GM18867 (cell line): ENCODE measurements around the gene OR10H2.
"Not testable (repeated sequence)": the region's sequence is repeated elsewhere in the genome, so short reads cannot be mapped to it uniquely, and the experiment has no call there.

Experiments used
- ATAC-seq: cut with Tn5 transposase; IDR thresholded peaks from one replicate; pipeline ENCODE4 v1.9.1; 2021; ENCODE audit warnings: mild to moderate bottlenecking, moderate library complexity; ENCODE audit not compliant: unreplicated experiment

Gene OR10H2, protein sequence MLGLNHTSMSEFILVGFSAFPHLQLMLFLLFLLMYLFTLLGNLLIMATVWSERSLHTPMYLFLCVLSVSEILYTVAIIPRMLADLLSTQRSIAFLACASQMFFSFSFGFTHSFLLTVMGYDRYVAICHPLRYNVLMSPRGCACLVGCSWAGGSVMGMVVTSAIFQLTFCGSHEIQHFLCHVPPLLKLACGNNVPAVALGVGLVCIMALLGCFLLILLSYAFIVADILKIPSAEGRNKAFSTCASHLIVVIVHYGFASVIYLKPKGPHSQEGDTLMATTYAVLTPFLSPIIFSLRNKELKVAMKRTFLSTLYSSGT

DNA sequence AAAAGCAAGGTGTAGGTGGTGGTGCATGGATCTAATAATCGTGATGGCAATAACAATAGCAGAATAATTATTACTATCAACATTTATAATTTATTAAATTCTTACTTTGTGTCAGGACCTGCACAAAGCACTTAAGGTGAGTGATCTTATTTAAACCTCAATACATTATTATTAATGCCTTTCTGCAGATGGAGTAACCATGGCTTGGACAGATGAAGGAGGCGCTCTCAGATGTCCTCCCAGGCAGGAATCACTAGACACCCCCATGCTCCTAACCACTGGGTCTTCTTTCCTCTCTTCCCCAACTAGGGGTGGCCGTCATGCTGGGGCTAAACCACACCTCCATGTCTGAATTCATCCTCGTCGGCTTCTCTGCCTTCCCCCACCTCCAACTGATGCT is at the start of gene OR10H2:
TSS of gene OR10H2 (plus strand) at position 301 of the 400 bp plus-strand sequence. CDS start at position 321, 20 bp downstream.
- no peak for ATAC-seq

DNA sequence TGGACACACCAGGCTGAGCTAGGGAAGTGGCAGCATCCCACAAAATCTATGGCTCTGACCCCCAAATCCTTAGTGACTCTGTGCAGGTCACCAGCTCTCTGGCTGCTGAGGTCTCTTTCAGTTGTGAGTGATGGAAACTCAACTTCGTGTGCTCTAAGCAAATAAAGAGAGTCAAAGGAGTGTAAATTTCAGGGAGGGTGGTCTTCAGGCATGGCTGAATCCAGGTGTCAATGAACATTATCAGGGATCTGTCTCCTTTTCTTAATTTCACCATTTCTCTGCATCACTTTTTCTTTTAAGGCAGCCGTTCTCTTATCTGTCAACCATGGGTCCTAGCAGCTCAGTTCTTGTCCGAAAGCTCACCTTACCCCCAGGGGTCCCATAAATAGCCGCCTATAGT is 48.7 kb upstream of the OR10H2 start:
- ATAC-seq = no peak

DNA sequence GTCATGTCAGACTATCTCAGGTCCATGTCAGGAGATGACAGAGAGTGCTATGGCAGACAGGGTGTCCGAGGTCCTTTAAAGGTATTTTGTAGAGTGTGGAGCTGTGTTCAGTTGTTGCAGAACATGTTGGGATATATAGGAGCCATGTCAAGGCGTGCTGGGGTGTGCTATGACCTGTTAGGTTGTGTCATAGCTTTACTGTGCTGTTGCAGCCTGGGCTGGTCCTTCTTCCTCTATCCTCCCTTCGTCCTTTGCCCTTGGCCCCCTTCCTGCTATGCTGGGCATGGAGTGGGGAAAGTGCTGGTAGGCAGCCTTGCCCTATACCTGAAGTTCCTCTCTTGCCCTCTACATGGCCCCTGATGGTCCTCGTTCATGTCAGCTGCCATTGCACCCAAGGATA is 48.0 kb upstream of the OR10H2 start:
- ATAC-seq = not testable (repeated sequence)

DNA sequence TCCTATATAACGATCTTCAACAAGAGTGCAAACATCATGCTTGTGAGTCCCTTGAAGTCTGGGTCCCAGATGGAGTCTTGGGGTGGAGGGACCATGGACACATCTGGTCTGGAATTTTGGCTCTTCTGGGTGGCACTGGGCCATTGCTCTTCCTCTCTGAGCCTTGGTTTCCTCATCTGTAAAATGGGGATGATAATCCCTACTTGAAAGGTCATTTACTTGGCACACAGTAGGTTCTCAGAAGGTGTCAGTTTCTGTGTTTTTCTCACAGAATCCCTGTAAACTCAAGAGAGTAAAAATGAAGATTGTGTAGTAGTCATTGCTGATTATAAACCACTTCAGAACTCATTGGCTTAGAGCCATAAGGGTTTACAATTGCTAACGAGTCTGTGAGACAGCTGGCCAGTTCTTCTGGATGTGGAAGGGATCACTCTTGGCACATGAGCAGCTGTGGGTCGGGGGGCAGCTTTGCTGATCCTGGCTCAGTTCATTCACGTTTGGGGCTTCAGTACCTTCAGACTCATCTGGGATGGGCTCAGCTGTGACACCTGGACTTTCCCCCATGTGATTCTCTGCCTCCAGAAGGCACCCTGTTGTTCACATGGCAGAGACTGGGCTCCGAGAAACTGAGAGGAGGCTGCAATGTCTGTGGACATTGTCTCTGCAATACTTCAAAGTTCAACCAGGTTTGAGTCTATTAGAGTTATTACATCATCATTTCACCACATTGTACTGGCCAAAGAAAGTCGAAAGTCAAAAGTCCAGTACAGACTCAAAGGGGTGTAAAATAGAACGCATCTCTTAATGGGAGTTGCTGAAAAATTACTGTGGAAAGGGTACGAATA is 47.1 kb upstream of the OR10H2 start:
- ATAC-seq = no peak

DNA sequence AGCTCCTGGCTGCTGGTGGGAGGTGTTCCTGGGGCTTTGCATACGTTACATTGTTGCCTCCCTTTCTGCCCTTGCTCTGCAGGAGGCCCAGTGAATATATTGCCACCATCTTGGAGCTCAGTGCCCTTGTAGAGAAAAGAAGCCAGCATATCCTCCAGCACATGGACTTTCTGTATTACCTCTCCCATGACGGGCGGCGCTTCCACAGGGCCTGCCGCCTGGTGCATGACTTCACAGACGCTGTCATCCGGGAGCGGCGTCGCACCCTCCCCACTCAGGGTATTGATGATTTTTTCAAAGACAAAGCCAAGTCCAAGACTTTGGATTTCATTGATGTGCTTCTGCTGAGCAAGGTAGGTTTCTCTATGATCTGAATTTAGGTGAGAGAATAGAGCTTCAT is 44.4 kb upstream of the OR10H2 start:
- no peak for ATAC-seq

DNA sequence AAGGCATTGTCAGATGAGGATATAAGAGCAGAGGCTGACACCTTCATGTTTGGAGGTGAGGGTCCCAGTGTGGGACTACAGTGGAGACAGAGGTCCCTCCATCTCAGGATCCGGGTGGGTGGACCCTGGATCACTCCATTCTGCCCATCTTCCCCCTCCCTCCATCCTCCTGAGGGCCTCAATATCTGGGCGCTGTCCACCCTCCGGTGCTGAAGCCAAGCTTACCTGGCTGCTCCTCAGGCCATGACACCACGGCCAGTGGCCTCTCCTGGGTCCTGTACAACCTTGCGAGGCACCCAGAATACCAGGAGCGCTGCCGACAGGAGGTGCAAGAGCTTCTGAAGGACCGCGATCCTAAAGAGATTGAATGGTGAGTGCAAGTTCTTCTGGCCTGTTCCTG is 43.0 kb upstream of the OR10H2 start:
- no peak for ATAC-seq

DNA sequence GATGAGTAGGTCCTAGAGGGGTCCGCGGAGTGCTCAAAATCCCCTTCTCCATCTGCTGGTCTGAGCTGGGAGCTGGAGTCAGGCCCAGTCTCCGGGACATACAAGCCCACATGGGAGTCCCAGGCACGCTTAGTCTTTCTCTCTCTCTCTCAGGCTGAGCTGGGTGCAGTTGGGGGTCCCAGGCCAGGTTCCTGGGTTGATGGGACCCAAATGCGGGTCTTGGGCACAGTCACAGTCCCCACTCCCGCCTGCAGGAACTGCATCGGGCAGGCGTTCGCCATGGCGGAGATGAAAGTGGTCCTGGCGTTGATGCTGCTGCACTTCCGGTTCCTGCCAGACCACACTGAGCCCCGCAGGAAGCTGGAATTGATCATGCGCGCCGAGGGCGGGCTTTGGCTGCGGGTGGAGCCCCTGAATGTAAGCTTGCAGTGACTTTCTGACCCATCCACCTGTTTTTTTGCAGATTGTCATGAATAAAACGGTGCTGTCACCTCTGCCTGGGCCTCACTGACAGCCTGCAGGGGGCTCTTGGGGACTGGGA is 31.1 kb upstream of the OR10H2 start:
- no peak for ATAC-seq

DNA sequence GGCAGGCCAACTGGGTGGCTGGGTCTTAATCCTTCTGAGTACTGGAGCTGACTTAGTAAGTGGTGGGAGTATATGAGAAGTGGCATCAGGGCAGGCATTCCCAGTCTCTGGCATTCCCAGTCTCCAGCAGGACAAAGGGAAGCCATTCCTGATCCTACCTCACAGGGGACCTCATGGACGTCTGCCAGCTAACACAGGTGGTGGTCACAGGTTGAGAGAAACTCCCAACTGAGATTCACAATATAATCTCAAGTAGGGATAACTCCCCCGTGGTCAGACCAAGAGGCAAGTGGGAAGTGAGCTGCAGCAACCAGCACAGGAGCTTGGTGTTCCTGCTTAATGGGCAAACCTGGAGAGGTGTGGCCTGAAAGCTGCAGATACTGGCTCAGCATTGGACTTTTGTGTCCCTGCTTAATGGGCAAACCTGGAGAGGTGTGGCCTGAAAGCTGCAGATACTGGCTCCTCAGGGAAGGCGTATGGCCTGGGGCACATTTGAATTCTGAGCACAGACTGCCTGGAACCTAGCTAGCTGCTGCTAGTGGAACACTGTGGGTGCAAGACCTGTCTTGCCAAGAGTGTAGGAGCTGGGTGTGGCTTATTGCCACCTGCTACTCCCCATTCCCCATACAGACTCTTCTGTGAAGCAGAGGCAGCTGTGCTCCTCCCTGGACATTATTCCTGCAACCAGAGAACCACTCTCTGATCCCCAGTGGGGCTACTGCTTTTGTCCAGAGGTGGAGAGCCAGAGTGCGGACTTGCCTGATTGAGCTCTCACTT is 25.9 kb upstream of the OR10H2 start:
- ATAC-seq = no peak

DNA sequence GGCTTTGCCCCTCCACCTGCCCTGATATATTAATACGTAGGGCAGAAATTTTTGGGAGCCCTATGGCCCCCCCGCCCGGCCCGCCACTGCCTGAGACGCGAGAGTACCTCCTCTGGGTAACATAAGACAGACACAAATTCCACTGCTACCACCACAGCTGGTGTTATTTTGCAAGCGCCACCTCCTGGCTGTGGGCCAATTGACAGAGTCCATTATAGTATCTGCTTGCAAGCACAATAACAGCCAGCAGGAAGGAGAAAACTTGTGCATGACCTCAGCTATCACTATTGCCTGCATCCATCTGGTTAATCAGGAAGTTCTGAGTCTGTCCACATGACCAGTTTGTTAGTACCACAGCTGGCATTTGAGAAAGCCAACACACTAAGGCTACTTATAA is 25.3 kb upstream of the OR10H2 start:
- ATAC-seq = no peak

DNA sequence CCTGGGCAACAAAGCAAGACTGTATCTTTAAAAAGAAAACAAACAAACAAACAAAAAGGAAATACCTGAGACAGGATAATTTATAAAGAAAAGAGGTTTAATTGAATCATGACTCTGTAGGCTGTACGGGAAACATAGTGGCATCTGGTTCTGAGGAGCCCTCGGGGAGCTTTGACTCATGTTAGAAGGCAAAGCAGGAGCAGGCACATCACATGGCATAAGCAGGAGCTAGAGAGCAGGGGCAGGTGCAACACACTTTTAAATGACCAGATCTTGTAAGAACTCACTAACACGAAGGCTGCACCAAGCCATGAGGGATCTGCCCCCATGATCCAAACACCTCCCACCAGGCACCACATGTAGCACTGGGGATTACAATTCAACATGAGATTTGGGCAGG is 13.2 kb upstream of the OR10H2 start:
- ATAC-seq = no peak

DNA sequence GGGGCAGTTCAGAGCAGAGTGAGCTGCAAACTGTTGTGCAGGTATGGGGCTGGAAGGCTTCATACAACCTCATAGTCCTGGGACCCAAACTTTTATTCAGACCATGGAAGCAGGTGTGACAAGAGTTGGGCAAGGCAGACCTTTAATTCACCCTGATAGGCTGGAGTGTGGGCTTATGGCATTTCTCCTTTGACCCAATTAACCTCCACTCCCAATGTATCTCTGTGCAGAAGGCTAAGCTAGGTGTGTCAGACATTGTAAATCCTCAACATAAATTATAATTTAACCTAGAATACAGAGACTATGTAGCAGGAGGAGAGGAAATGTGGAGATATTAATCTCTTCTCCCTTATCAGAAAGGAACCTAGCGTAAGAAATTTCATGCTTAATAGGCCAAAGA is 12.2 kb upstream of the OR10H2 start:
- no peak for ATAC-seq

DNA sequence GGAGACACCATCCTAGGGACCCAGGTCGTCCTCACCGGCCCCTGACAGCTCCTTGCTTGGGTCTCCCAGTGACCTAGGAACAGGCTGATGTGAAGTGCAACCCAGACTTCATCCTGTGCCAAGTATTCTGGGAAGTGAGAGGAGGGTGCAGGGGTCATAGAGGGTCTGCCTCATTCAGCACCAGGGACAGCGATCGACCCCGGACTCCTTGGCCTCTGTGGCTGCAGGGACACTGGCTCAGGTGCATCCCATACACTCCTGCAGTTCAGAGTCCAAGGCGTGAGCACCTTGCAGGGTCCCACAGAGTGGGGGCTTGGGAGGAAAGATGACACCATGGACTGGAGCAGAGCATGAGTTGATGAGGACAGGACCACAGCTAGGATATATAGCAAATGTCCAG is 10.0 kb upstream of the OR10H2 start:
- no peak for ATAC-seq

DNA sequence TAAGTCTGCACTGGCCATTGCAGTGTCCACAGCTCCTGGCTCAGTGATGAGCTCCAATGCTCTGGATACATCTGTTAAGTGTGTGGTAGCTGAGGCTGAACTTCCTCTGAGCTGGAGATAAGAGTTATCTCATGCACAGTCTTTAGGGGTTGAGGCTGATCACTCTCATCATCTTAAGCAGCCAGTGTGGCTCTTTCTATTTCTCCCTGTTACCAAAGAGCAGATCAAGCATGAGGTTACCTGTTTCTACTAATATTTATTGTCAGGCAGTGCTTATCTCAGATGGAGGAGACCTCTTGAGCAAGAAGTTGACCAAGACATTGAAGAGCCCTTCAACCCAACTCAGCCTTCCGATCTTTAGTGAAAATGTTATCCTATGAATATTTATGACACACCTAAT is 6.6 kb upstream of the OR10H2 start:
- ATAC-seq = no peak

DNA sequence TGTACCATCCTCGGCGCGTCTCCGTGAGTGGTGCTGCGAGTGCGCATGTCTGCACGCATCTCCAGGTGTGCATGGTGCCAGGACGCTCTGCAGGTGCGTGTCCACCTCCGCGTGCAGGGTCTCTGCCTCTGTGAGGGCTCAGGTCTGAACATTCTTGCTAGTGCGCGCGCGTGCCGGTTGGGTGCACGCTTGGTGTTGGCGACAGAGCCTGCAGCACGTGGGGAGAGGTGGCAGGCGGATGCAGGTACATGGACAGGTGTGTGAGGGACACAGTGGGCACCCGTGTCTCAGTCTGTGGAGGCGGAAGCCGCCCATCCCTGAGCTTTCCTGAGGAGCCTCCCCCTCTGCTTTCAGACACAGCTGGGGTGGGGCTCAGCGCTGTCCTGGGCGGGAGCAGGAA is 4.9 kb upstream of the OR10H2 start:
- no peak for ATAC-seq

DNA sequence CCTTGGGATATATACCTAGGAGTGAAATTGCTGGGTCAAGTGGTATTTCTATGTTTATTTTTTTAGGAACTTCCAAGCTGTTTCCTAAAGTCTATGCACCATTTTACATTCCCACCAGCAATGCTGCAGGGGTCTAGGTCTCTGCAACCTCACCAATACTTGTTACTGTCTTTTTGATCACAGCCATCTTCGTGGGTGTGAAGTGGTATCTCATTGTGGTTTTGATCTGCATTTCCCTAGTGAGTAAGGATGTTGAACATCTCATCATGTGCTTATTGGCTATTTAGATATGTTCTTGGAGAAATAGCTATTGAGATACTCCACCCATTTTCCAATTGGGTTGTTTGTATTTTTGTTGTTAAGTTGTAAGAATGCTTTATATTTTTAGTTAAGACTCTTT is 2.7 kb downstream of the OR10H2 start:
- ATAC-seq = no peak

DNA sequence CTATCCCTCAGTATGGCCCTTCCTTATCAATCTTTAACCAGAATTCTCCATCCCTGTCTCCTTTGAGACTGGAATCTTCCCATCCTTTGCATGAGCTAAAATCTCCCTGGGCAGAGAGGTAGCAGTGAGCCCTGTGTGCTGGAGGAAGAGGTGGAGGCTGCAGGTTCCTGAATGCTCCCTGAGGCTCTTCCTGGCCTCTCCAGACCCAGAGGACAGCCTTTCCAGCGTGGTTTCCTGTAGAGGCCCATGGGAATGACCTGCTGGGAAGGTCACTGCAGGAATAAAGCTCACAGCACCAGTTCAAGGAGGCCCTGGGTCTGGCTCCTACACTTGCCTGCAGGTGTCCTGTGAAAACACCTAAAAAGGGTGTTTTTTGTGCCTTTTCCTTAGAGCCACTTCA is 4.6 kb downstream of the OR10H2 start:
- no peak for ATAC-seq

DNA sequence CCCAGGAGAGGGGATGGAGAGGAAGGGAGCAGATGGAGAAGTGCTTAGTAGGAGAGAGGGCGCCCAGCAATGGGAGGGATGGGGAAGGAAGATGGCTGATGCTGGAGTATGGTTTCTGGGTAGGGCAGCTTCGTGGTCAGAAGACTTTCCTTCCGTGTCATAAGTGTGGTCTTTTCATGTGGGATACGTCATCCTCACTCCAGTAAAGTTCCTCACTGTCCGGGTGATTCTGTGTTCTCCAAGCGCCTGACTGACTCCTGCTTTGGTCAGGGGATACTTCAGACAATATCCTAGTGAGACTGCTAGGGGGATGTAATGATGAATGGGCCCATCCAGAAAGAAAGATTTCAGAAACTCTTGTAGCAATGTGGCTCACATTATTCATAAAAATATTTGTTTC is 6.1 kb downstream of the OR10H2 start:
- ATAC-seq = no peak

DNA sequence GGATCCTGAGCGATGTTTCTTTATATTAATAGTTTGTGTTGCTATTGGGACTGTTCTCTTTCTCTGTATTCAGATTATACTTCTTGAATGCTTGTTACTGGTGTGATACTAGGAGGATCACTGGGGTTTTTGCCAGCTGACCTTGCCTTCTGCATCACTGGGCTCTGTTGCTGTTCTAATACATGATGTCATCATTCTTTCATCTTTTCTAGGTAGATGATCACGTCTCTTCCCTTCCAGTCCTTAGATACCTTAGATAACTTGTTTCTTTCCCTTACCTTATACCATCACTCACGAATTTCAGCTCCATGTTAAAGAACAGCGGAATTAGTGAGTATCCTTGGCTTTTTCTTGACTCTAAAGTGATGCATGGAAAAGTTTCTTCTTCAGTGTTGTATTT is 9.9 kb downstream of the OR10H2 start, which contains the start of gene OR10H3:
TSS of gene OR10H3 (plus strand) at position 264 of the 400 bp plus-strand sequence. CDS start 3,408 bp downstream, outside the sequence.
- no peak for ATAC-seq

DNA sequence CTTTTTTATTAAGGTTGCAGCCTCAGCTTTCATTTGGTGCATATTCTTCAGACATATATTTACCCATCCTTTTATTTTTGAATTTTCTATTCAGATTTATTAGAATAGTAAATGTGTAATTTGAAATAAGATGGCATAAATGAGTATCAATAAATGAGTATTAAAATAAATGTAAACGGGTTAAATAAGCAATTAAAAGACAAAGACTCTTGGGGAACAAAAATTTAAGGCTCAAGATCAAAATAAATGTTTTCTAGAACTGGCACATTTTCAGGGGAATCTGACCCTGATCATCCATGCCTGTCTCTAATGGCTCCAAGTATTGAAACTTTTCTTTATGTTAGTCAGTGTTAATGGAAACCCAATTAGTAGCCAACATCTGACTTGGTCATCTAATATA is 13.0 kb downstream of the OR10H2 start:
- ATAC-seq = no peak

DNA sequence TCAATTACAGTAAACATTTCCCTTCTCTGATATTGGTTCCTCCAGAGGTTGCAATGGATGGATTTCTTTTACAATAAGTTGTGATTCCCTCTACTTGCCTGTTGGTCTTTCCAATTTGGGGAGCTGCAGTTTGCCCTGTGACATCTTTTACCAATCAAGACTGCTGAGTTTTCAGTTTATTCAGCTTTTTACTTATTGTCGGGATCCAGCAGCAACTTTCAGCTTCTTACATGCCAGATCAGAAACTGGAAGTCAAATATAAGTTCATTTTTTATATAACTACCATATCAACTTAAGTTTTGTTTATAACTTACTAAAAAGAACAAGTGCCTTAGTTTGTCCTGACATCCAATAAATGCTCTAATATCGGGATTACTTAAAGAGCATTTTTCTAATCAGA is 20.4 kb downstream of the OR10H2 start:
- ATAC-seq = no peak

DNA sequence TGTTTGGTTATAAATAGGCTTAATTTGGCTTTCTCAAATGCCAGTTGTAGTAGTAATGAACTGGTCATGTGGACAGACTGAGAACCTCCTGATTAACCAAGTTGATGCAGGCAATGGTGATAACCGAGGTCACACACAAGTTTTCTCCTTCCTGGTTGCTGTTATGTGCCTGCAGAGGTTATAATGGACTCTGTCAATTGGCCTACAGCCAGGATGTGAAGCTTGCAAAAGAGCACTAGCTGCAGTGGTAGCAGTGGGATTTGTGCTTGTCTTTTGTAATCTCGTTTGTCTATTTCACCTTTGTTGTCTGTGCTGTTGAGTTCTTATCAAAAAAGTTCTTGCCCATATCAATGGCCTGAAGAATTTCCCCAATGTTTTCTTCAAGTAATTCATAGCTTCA is 30.6 kb downstream of the OR10H2 start:
- ATAC-seq = no peak
